Endothelial cell of umbilical vein (primary cell): Measurements from ENCODE around the gene LIPA. TPM values are rescaled to one million over a fixed set of nuclear protein-coding genes. Genes with fewer than 3 reads are reported as not detected.

Experiments
- BruUV-seq: library from RNA; stranded (reverse); fragments of 400-500 nt; replicated peaks from 2 replicates; lab custom pipeline; 2021; lab: Mats Ljungman, UMichigan
- CTCF ChIA-PET: fragments of 300-600, 350-600 bp; sonication (Branson Sonifier 250); formaldehyde crosslinking; loops from one replicate; lab custom pipeline; 2021; ENCODE audit warnings: antibody characterized with exemption, inconsistent platforms; lab: Charles Lee
- POLR2A ChIA-PET: fragments of 300-600, 350-600 bp; sonication (Branson Sonifier 250); formaldehyde crosslinking; loops from one replicate; lab custom pipeline; 2021; ENCODE audit warnings: antibody characterized with exemption, inconsistent platforms; lab: Charles Lee
- DNase-seq: peaks from one replicate; pipeline ENCODE4 v3.0.0-alpha.2; 2011; ENCODE audit warnings: low read depth, low spot score
- FAIRE-seq: peaks from 2 replicates; lab custom pipeline; 2011; peaks lifted over from hg19 to GRCh38; lab: Jason Lieb, UNC
- H2AFZ ChIP-seq: 2 replicates; pipeline ENCODE4 v1.6.0; 2012; ENCODE audit warnings: low read depth, low read length, control low read depth, inconsistent platforms
- H3K27ac ChIP-seq: 2 replicates; pipeline ENCODE4 v1.5.1; 2011; ENCODE audit warnings: low read depth, mild to moderate bottlenecking, control low read depth, low read length, moderate library complexity; ENCODE audit not compliant: insufficient read depth
- H3K27me3 ChIP-seq, 2 experiments: 2 replicates each; pipeline versions ENCODE4 v1.6.0 to v1.6.1; 2011; ENCODE audit warnings: low read length in 2 of 2, mixed read lengths in 1 of 2; ENCODE audit not compliant: control insufficient read depth in 2 of 2, insufficient read depth in 2 of 2
- H3K36me3 ChIP-seq, 2 experiments: 2 replicates in 1 of 2; 3 replicates in 1 of 2; pipeline ENCODE4 v1.5.1; 2011; ENCODE audit warnings: low read length in 2 of 2, mild to moderate bottlenecking in 1 of 2, moderate library complexity in 1 of 2; ENCODE audit not compliant: control insufficient read depth in 2 of 2, insufficient read depth in 2 of 2; ENCODE audit errors: extremely low read depth in 1 of 2
- H3K4me1 ChIP-seq: 3 replicates; pipeline ENCODE4 v1.5.1; 2011; ENCODE audit warnings: mild to moderate bottlenecking, low read length; ENCODE audit not compliant: control insufficient read depth, insufficient read depth; ENCODE audit errors: extremely low read depth
- H3K4me2 ChIP-seq: 2 replicates; pipeline ENCODE4 v1.6.1; 2011; ENCODE audit warnings: low read length, control low read depth, mixed read lengths; ENCODE audit not compliant: insufficient read depth
- H3K4me3 ChIP-seq, 3 experiments: fragments of 200-600 bp in 1 of 3; sonication (generic), shearing (Covaris generic) in 1 of 3; replicated peaks in 1 of 3; 2 replicates each; pipeline ENCODE4 v1.5.1; 2011 to 2016; ENCODE audit warnings: control low read depth in 3 of 3, low read length in 3 of 3, mild to moderate bottlenecking in 2 of 3, inconsistent platforms in 1 of 3, low read depth in 1 of 3, moderate library complexity in 1 of 3; ENCODE audit not compliant: insufficient read depth in 1 of 3
- H3K79me2 ChIP-seq: 2 replicates; pipeline ENCODE4 v1.6.0; 2012; ENCODE audit warnings: low read length, inconsistent platforms; ENCODE audit not compliant: control insufficient read depth, insufficient read depth
- H3K9ac ChIP-seq: replicated peaks from 2 replicates; pipeline ENCODE3; 2011; ENCODE audit warnings: low read length, control low read depth; ENCODE audit not compliant: insufficient read depth; ENCODE audit errors: extremely low read depth
- H3K9me1 ChIP-seq: replicated peaks from 3 replicates; pipeline ENCODE4 v1.6.0; 2011; ENCODE audit warnings: mild to moderate bottlenecking, low read length; ENCODE audit not compliant: control insufficient read depth, insufficient read depth; ENCODE audit errors: extremely low read depth
- H3K9me3 ChIP-seq: replicated peaks from 2 replicates; pipeline ENCODE4 v1.5.1; 2012; ENCODE audit warnings: low read length, inconsistent platforms; ENCODE audit not compliant: control insufficient read depth, insufficient read depth
- H4K20me1 ChIP-seq: replicated peaks from 2 replicates; pipeline ENCODE3; 2011; ENCODE audit warnings: mild to moderate bottlenecking, low read length; ENCODE audit not compliant: control insufficient read depth, insufficient read depth; ENCODE audit errors: extremely low read depth
- CTCF ChIP-seq, 2 donors: IDR thresholded peaks; 1 replicate in 1 of 2; 2 replicates in 1 of 2; pipeline ENCODE4 v1.5.1; 2011; ENCODE audit warnings: low read length in 2 of 2, mild to moderate bottlenecking in 2 of 2, moderate library complexity in 2 of 2, control low read depth in 1 of 2, inconsistent platforms in 1 of 2, low read depth in 1 of 2; ENCODE audit not compliant: insufficient read depth in 1 of 2; ENCODE audit errors: extremely low read depth in 1 of 2
- EZH2 ChIP-seq: IDR thresholded peaks from 2 replicates; pipeline ENCODE4 v1.6.1; 2012; ENCODE audit warnings: borderline replicate concordance, low read depth, mild to moderate bottlenecking, moderate library complexity, low read length, inconsistent platforms; ENCODE audit not compliant: severe bottlenecking
- FOS ChIP-seq: IDR thresholded peaks from 2 replicates; pipeline ENCODE4 v1.6.1; 2011; ENCODE audit warnings: mild to moderate bottlenecking, low read length, moderate library complexity, borderline replicate concordance; ENCODE audit not compliant: insufficient read depth
- GATA2 ChIP-seq: IDR thresholded peaks from 2 replicates; pipeline ENCODE4 v1.7.0; 2011; ENCODE audit warnings: low read depth, mild to moderate bottlenecking, moderate library complexity, mixed read lengths, low read length; ENCODE audit not compliant: insufficient read length, insufficient read depth
- JUN ChIP-seq: IDR thresholded peaks from 2 replicates; pipeline ENCODE4 v1.6.1; 2011; ENCODE audit warnings: borderline replicate concordance, low read depth; ENCODE audit not compliant: insufficient read length, insufficient read depth
- MAX ChIP-seq: IDR thresholded peaks from 2 replicates; pipeline ENCODE4 v1.6.1; 2011; ENCODE audit not compliant: insufficient read depth, insufficient read length
- MYC ChIP-seq: IDR thresholded peaks from one replicate; pipeline ENCODE4 v1.6.1; 2011; ENCODE audit warnings: mild to moderate bottlenecking, low read depth, low read length
- POLR2A ChIP-seq: IDR thresholded peaks from 2 replicates; pipeline ENCODE4 v1.6.1; 2012; ENCODE audit warnings: low read depth, mild to moderate bottlenecking, control low read depth, low read length
- POLR2AphosphoS5 ChIP-seq: IDR thresholded peaks from 2 replicates; pipeline ENCODE4 v1.6.1; 2012; ENCODE audit warnings: low read depth, mild to moderate bottlenecking, control low read depth, low read length, moderate library complexity; ENCODE audit not compliant: insufficient read depth
- dilution Hi-C: fragments of 300-500 bp; cut with MboI; formaldehyde crosslinking; loops from one replicate; pipeline ENCODE4 v1.15.0; 2019; ENCODE audit warnings: low sequenced_read_pairs; ENCODE audit not compliant: extremely low pct_ligation_motif_present
- intact Hi-C: fragments of 100-400 bp; cut with micrococcal nuclease; formaldehyde crosslinking; loops from one replicate; pipeline ENCODE4 v1.10.0; 2022
- polyA plus RNA-seq, 4 experiments: library from polyadenylated mRNA; depleted of rRNA in 3 of 4; stranded (reverse) in 3 of 4; unstranded in 1 of 4; fragments of >200 nt; gene quantifications; 2 replicates each; pipeline versions ENCODE4 v1.2.1 to v1.2.3, GENCODE V29; 2011 to 2012; ENCODE audit warnings: missing spikeins in 1 of 4
- total RNA-seq: library from RNA; stranded (reverse); gene quantifications from 2 replicates; pipeline ENCODE4 v1.2.3, GENCODE V29; 2021

Gene LIPA
- total and polyA plus RNA-seq, 2 donors (not counting 3 experiments of a cell fraction or from before 2014, with no cell fraction given): 24.0 to 41.1 TPM

- no peak for DNase-seq
- Histone ChIP-seq H3K9ac (no peak overlapping the region), H3K4me1 (peaks cover 10% of the 10 kb centered on the region), H3K9me1 (no peaks in the 10 kb centered on the region), H3K4me2 (no peak overlapping the region), H3K4me3 (no peak overlapping the region), H3K9me3 (no peaks in the 10 kb centered on the region), H3K27me3 (no peaks in the 10 kb centered on the region), H2AFZ (no peak overlapping the region), H4K20me1 (no peaks in the 10 kb centered on the region), H3K79me2 (no peaks in the 10 kb centered on the region), H3K27ac (no peak overlapping the region), H3K36me3 (no peaks in the 10 kb centered on the region)
- intact Hi-C loops (no loop called here), dilution Hi-C loops (no loop called here)
- no peak for FAIRE-seq
- BruUV-seq: no TSS peak
- ChIA-PET CTCF (no interaction called here), POLR2A (no interaction called here)
- no peak for TF ChIP-seq GATA2
- TF ChIP-seq EZH2: no peak
- no peak for TF ChIP-seq MAX
- no peak for TF ChIP-seq MYC
- TF ChIP-seq POLR2A: no peak
- no peak for TF ChIP-seq CTCF (IDR thresholded peaks at IDR 0.05; ENCODE audit: extremely low read depth in 1 of 2, insufficient read depth in 1 of 2, low read depth in 1 of 2, low read length in 2 of 2)
- no peak for TF ChIP-seq JUN
- no peak for TF ChIP-seq FOS
- no peak for TF ChIP-seq POLR2AphosphoS5
Measured at GRCh38 chr10:89228146-89228545, 23.4 kb downstream of the LIPA start.
